Loucy (cell line): ENCODE measurements around the gene ARID1B.
A peak's percentile ranks its signal among the peaks of the same experiment; 100 is the strongest.

Experiments
- H2AFZ ChIP-seq: fragments of 200-600 bp; sonication (generic); 2 replicates; pipeline ENCODE4 v1.6.0; 2016; ENCODE audit warnings: antibody characterized with exemption, mild to moderate bottlenecking, low read length, moderate library complexity
- H3F3A ChIP-seq: fragments of 200-600 bp; 2 replicates; pipeline ENCODE4 v1.6.0; 2016; ENCODE audit warnings: antibody characterized with exemption, low read depth, mild to moderate bottlenecking
- H3K27me3 ChIP-seq: fragments of 200-600 bp; sonication (generic); 2 replicates; pipeline ENCODE4 v1.6.1; 2014; ENCODE audit warnings: low read length, mild to moderate bottlenecking; ENCODE audit not compliant: insufficient read depth, poor library complexity, severe bottlenecking
- H3K36me3 ChIP-seq: fragments of 200-600 bp; sonication (generic); 2 replicates; pipeline ENCODE4 v1.6.1; 2016; ENCODE audit warnings: low read length; ENCODE audit not compliant: insufficient read depth
- H3K4me1 ChIP-seq: fragments of 200-600 bp; sonication (generic); 2 replicates; pipeline ENCODE4 v1.5.1; 2014; ENCODE audit warnings: low read length, mild to moderate bottlenecking; ENCODE audit not compliant: insufficient read depth, poor library complexity, severe bottlenecking
- H3K4me2 ChIP-seq: fragments of 200-600 bp; sonication (generic); 2 replicates; pipeline ENCODE4 v1.6.0; 2014; ENCODE audit warnings: antibody characterized with exemption, low read length, low read depth, mild to moderate bottlenecking; ENCODE audit not compliant: poor library complexity, severe bottlenecking
- H3K4me3 ChIP-seq: fragments of 200-600 bp; sonication (generic); 2 replicates; pipeline ENCODE4 v1.5.1; 2014; ENCODE audit warnings: low read length, mild to moderate bottlenecking, mixed read lengths; ENCODE audit not compliant: poor library complexity, severe bottlenecking
- H3K79me2 ChIP-seq: fragments of 200-600 bp; sonication (generic); 2 replicates; pipeline ENCODE4 v1.6.1; 2014; ENCODE audit warnings: low read length; ENCODE audit not compliant: insufficient read depth
- H3K9ac ChIP-seq: fragments of 200-600 bp; sonication (generic); 2 replicates; pipeline ENCODE4 v1.6.0; 2014; ENCODE audit warnings: mild to moderate bottlenecking, low read depth, low read length, moderate library complexity; ENCODE audit not compliant: poor library complexity, severe bottlenecking
- H3K9me2 ChIP-seq: fragments of 200-600 bp; sonication (generic); replicated peaks from 2 replicates; pipeline ENCODE4 v1.6.1; 2016; ENCODE audit warnings: low read depth, low read length, mixed read lengths
- H3K9me3 ChIP-seq: fragments of 200-600 bp; sonication (generic); 2 replicates; pipeline ENCODE4 v1.6.1; 2014; ENCODE audit warnings: mild to moderate bottlenecking, antibody characterized with exemption, low read length, low read depth; ENCODE audit not compliant: insufficient read depth
- H4K20me1 ChIP-seq: fragments of 200-600 bp; sonication (generic); 2 replicates; pipeline ENCODE4 v1.6.0; 2014; ENCODE audit warnings: antibody characterized with exemption, low read length, mild to moderate bottlenecking; ENCODE audit not compliant: insufficient read depth, poor library complexity, severe bottlenecking
- CTCF ChIP-seq: fragments of 200-600 bp; sonication (generic); conservative IDR thresholded peaks from 2 replicates; pipeline ENCODE4 v1.5.1; 2014; ENCODE audit warnings: mild to moderate bottlenecking, antibody characterized with exemption, low read length
- EZH2phosphoT487 ChIP-seq: fragments of 200-600 bp; IDR thresholded peaks from 2 replicates; pipeline ENCODE4 v1.6.1; 2018; ENCODE audit warnings: antibody characterized with exemption, mild to moderate bottlenecking, moderate library complexity, borderline replicate concordance

The ARID1B gene

GRCh38 chr6:157019733-157020132 is 242.6 kb downstream of the ARID1B start:
- H3K9me2 ChIP-seq = no peaks in the 10 kb centered on the region
- no peaks in the 10 kb centered on the region for H3K36me3 ChIP-seq
- TF ChIP-seq EZH2phosphoT487 (no peak), CTCF (peak; percentile 20; the same call in 1 of the 2 replicates)
- peaks cover 81% of the 10 kb centered on the region for H3K79me2 ChIP-seq
- H4K20me1 ChIP-seq = peaks cover 54% of the 10 kb centered on the region
- H3K27me3 ChIP-seq = no peaks in the 10 kb centered on the region
- no peak overlapping the region for H3K9ac ChIP-seq
- no peak overlapping the region for H2AFZ ChIP-seq
- peak overlapping the region; percentile 90 for H3K4me2 ChIP-seq
- no peaks in the 10 kb centered on the region for H3K9me3 ChIP-seq
- H3F3A ChIP-seq = no peaks in the 10 kb centered on the region
- H3K4me1 ChIP-seq = peaks cover 38% of the 10 kb centered on the region
- peak overlapping the region; percentile 86 for H3K4me3 ChIP-seq

GRCh38 chr6:157020398-157020797 is 243.2 kb downstream of the ARID1B start:
- peaks cover 81% of the 10 kb centered on the region for H3K79me2 ChIP-seq
- peak overlapping the region; percentile 86 for H3K4me3 ChIP-seq
- peaks cover 38% of the 10 kb centered on the region for H3K4me1 ChIP-seq

GRCh38 chr6:157020881-157021343 is 243.7 kb downstream of the ARID1B start:
- H3K9me2 ChIP-seq = no peaks in the 10 kb centered on the region
- H3K4me3 ChIP-seq = peak overlapping the region; percentile 86
- H4K20me1 ChIP-seq = peaks cover 56% of the 10 kb centered on the region
- H3K4me1 ChIP-seq = peaks cover 38% of the 10 kb centered on the region
- TF ChIP-seq EZH2phosphoT487 (no peak), CTCF (no peak)
- no peaks in the 10 kb centered on the region for H3F3A ChIP-seq
- H3K9me3 ChIP-seq = no peaks in the 10 kb centered on the region
- H3K27me3 ChIP-seq = no peaks in the 10 kb centered on the region
- peaks cover 81% of the 10 kb centered on the region for H3K79me2 ChIP-seq
- H3K4me2 ChIP-seq = peak overlapping the region; percentile 90
- H2AFZ ChIP-seq = peak overlapping the region; percentile 88
- no peaks in the 10 kb centered on the region for H3K36me3 ChIP-seq
- peak overlapping the region; percentile 91 for H3K9ac ChIP-seq

More at GRCh38 chr6:157020398-157020797, 243.2 kb downstream of the ARID1B start:
- Histone ChIP-seq H3K9ac (peak overlapping the region; percentile 91), H3K9me2 (no peaks in the 10 kb centered on the region), H3K27me3 (no peaks in the 10 kb centered on the region), H2AFZ (peak overlapping the region; percentile 65; the same call in 1 of the 2 replicates), H3K4me2 (peak overlapping the region; percentile 90), H3F3A (no peaks in the 10 kb centered on the region), H3K36me3 (no peaks in the 10 kb centered on the region), H4K20me1 (peaks cover 58% of the 10 kb centered on the region), H3K9me3 (no peaks in the 10 kb centered on the region)
- TF ChIP-seq CTCF (no peak), EZH2phosphoT487 (no peak)
